DND-41 (cell line): Measurements from ENCODE around the gene AP2A2.

Experiments used
- EZH2 ChIP-seq: IDR thresholded peaks from 3 replicates; pipeline ENCODE4 v1.6.1; 2012; ENCODE audit warnings: borderline replicate concordance, low read depth, mild to moderate bottlenecking, moderate library complexity, low read length, inconsistent platforms; ENCODE audit not compliant: severe bottlenecking
- TF ChIP-seq, protein P1 (sequence below): IDR thresholded peaks from 2 replicates; pipeline ENCODE4 v1.5.1; 2012; ENCODE audit warnings: borderline replicate concordance, low read length, moderate library complexity, mild to moderate bottlenecking; ENCODE audit not compliant: poor library complexity, severe bottlenecking; ENCODE audit errors: extremely low read depth

DNA sequence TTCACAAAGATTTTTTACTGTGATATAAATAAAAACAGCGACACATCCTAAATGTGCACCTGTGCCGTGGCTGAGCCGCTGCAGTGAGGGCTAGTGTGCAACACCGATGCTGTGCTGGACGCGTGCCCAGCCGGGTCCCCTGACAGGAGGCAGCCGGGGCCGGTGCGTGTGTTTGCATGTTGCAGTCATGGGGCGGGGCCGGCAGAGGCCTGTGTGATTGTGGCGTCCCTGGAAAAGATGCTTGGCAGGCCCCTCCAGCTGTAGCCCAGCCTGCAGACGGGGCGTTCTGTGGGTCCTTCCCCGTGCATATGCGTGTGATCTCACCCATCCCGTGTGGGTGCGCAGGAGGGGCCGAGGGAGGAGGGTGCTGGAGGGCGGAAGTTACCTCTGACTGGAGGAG is 80.3 kb downstream of the AP2A2 start:
- TF ChIP-seq, protein P1, sequence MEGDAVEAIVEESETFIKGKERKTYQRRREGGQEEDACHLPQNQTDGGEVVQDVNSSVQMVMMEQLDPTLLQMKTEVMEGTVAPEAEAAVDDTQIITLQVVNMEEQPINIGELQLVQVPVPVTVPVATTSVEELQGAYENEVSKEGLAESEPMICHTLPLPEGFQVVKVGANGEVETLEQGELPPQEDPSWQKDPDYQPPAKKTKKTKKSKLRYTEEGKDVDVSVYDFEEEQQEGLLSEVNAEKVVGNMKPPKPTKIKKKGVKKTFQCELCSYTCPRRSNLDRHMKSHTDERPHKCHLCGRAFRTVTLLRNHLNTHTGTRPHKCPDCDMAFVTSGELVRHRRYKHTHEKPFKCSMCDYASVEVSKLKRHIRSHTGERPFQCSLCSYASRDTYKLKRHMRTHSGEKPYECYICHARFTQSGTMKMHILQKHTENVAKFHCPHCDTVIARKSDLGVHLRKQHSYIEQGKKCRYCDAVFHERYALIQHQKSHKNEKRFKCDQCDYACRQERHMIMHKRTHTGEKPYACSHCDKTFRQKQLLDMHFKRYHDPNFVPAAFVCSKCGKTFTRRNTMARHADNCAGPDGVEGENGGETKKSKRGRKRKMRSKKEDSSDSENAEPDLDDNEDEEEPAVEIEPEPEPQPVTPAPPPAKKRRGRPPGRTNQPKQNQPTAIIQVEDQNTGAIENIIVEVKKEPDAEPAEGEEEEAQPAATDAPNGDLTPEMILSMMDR, result no peak
- TF ChIP-seq EZH2, result no peak
